Left kidney (tissue), 2 donors: Measurements from ENCODE around the gene DGCR8. TPM values are rescaled to one million over a fixed set of nuclear protein-coding genes. Genes with fewer than 3 reads are reported as not detected.

Source experiments
- DNase-seq: peaks from one replicate; pipeline ENCODE4 v3.0.0-alpha.2; 2013
- polyA plus RNA-seq: library from polyadenylated mRNA; unstranded; fragments of 120-200 nt; gene quantifications from one replicate; pipeline ENCODE4 v1.2.1, GENCODE V29; 2013; ENCODE audit not compliant: insufficient read length

Gene DGCR8
- polyA plus RNA-seq, 1 donor, result 58.0 TPM

DNA sequence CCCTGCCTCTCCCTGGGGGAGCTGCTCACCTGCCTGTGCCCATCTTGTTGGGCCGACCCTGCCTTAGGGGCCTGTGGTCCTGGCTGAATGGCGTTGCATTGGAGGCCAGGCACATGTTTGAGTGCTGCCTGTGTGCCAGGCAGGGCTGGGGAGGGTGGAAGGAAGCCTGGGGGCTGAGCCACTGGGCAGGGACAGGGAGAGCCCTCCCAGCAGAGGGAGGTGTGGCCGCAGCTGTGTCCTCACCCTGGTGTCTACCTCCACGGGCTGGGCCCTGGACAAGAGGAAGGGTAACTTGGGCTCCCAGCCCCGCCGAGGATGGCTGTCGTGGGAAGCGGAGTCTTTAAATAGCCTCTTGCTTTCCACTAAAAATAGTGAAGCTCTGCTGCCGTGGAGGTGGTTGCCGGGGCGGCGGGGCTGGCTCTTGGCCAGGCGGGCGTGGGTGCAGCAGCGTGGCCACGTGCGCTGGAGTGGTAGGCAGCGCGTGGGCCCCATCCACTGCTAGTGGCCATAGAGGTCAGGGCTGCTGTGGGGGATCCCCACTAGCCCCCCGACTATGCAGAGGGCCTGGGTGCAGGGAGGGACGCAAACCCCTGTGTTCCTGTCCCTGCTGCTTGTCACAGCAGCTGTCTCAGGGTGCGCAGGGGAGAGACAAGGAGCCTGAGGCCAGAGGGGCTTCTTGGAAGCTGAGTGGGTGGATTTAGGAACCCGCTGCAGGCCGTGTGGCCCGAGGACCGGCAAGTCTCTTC is 57.8 kb downstream of the DGCR8 start:
- no peak for DNase-seq

DNA sequence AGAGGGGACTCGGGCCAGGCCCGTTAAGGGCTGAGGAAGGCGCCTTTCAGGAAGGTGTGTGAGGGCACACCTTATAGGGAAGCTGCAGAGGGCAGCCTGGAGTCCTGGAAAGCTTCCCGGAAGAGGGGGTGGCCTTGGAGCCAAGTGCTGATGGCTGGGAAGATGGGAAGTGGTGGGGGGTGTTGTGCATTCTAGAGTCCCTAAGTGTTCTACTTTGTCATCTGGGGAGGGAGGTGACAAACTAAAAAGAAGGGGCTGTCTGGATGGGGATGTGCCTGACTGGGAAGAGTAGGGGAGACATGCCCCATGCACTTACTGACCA is 58.3 kb downstream of the DGCR8 start:
- no peak for DNase-seq

DNA sequence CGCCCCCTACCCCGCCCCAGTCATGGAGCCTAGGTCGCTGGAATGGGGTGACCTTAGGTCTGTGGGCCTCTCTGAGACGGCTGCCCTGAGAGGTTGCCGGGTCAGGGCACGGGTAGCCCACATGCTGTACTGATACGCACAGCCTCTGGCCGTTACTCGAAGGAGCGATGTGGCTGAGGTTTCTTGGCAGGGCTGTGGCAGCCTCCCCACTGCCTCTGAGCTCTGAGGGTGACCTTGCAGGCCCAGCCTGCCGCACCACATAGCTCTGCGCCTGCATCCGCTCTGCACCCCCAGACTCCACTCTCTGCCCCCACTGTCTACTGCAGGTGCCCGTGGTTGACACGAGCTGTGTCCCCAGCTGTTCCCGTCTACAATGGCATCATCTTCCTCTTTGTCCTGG is 58.8 kb downstream of the DGCR8 start:
- no peak for DNase-seq

DNA sequence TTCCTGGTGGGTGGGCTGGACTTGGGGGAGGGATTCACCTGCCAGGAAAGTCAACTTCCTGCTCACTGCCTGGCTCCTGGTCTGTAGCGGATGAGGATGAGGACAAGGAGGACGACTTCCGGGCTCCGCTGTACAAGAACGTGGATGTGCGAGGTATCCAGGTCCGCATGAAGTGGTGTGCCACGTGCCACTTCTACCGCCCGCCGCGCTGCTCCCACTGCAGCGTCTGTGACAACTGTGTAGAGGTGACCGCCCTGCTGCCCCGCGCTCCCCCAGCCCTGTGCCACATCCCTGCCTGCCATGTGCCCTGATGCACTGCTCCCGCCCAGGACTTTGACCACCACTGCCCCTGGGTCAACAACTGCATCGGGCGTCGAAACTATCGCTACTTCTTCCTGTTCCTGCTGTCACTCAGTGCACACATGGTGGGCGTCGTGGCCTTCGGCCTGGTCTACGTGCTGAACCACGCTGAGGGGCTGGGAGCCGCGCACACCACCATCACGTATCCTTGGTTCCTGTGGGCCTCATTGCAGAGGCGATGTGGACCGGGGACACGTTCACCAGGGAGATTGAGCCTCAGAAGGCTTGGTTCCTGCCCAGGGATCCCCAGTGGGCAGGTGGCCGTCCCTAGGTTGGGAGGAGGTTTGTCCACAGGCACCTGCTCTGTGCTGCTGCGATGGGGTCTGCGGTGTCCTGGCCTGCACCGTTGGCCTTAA is 59.5 kb downstream of the DGCR8 start:
- no peak for DNase-seq

DNA sequence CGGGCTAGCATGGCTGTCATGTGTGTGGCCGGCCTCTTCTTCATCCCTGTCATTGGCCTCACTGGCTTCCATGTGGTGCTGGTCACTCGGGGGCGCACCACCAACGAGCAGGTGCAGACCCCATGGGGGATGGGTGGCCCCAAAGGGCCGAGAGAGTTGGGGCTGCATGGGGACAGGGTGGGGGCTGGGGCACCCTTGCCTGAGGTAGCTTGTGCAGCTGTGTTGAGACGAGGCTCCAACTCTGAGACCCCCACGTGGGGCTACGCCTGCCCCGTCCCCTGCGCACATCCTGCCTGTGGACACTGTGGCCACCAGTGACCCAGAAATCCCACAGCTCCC is 60.0 kb downstream of the DGCR8 start:
- no peak for DNase-seq

DNA sequence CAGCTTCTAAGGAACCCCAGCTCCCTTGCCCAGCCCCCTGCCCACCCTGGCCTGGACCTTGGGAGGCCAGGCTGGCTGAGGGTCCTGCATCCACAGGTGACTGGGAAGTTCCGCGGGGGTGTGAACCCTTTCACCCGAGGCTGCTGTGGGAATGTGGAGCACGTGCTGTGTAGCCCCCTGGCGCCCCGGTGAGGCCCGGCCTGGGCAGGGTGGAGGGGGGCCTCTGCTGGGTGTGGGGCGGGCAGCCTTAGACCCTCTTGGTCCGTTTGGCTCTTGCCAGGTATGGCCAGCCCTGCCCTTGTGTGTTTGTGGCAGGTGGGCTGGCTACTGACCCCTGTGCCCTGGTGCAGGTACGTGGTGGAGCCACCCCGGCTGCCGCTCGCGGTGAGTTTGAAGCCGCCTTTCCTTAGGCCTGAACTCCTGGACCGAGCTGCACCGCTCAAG is 60.5 kb downstream of the DGCR8 start:
- no peak for DNase-seq

DNA sequence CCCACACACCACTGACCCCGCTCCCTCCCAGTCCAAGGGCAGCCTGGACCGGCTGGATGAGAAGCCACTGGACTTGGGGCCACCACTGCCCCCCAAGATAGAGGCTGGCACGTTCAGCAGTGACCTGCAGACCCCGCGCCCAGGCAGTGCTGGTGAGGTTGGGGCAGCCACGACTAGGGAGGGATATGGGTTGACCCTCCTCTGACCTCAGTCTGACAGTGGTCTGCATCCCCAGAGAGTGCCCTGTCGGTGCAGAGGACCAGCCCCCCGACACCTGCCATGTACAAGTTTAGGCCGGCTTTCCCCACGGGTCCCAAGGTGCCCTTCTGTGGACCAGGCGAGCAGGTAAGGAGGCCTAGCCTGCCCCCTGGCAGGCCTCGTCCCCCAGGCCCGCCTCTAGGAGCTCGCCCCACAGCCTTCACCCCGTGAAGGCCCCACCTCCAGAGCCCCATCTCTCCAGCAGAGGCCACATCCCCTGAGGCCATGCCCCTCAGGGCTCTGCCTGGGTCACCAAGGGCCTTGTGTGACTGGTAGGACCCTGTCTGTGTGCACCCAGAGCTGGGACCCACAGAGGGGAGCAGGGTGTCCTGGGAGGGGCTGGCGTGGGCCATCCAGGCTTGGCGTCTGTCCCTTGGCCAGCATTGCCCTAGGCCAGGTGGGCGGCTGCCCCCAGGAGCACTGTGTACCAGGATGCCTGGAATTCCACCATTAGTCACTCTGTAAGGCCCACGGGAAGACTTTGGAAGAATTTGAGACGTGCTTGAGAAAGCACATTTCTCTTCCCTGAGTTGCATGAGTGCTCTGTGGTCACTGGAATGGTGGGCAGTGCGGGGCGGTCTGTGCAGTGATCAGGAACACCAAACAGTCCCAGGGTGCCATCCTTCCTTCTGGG is 61.4 kb downstream of the DGCR8 start:
- DNase-seq, result no peak

DNA sequence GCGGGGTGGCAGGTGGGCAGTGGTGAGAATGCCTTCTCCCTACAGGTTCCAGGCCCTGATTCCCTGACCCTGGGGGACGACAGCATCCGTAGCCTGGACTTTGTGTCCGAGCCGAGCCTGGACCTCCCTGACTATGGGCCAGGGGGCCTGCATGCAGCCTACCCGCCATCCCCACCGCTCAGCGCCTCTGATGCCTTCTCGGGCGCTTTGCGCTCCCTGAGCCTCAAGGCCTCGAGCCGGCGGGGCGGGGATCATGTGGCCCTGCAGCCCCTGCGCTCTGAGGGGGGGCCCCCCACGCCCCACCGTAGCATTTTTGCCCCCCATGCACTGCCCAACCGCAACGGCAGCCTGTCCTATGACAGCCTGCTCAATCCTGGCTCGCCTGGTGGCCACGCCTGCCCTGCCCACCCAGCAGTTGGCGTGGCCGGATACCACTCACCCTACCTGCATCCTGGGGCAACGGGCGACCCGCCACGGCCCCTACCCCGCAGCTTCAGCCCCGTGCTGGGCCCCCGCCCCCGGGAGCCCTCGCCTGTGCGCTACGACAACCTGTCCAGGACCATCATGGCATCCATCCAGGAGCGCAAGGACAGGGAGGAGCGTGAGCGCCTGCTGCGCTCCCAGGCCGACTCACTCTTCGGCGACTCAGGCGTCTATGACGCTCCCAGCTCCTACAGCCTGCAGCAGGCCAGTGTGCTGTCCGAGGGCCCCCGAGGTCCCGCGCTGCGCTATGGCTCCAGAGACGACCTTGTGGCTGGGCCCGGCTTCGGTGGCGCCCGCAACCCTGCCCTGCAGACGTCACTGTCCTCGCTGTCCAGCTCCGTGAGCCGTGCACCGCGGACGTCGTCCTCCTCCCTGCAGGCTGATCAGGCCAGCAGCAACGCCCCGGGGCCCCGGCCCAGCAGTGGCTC is 62.9 kb downstream of the DGCR8 start:
- DNase-seq, result no peak

DNA sequence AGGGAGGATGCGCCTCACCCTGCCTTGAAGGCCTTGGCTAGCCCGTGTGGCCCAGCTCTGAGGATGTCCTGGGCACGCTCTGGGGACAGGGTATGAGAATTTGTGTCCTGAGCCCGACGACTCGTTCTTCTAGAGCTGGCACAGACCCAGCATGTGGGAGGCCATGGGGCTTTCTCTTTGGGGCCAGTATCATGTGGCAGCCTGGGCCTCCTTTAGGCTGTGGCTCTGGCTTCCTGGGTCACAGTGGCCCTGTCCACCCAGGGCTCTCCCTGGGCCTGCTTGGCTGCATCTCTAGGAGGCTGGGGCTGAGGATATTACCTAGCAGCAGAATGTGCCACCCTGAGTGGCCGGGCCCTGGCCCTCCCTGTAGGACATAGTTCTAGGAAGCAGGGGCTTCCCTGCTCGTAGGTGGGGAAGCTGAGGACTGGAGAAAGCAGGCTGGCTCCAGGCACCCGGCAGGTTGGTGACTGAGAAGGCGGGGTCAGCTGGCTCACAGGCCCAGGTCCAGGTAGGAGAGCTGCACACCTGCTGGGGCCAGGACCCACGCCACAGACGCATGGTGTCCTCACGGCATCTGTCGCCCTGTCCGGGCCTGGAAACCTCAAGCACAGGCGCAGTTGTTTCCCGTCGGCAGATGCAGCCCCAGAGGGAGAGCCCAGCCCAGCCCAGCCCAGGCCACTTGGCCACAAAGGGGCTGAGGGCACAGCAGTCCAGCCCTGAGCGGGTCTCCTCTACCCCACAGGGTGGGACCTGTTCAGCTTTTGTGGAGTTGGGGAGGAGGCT is 64.0 kb downstream of the DGCR8 start:
- DNase-seq, result no peak

DNA sequence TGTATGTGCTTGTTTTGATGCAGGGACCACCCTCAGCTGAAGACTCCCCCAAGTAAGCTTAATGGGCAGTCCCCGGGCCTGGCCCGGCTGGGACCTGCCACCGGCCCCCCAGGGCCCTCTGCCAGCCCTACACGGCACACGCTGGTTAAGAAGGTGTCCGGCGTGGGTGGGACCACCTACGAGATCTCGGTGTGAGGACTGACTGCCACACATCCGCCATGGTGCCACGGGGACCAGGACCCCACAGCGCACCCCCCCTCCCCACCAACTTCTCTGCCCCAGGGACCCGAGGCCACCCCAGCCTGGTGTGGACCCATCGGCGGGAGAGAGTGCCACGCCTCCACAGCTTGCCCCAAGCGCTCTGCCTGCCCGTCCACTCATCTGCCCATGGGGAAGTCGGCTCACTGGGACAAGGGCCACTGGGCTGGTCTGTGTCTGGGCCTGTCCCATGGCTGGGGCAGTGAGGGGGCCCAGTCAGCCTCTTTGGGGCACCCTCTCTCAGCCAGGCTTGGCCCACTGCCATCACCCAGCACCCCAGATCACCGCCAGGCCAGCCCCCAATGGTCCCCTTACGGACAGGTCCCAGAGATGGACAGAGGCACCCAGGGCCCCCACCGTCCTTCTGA is 65.3 kb downstream of the DGCR8 start:
- no peak for DNase-seq

DNA sequence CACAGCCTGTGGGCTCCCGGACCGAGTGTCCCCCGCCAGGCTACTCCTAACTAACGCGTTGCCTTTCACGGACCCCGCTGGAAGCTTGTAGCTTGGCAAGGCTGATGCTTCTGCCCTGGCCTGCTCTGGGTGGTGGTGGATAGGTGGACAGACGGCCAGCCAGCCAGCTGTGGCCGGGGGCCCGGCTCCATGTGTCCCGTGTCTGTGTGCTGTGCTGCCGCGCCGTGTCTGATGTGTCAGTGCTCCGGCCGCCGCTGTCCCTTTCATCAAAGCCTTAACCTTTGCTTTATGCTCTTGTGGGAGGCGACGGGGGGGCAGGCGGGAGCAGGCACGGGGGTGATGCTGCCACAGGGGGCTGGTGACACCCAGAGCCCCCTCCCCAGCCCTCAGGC is 65.8 kb downstream of the DGCR8 start:
- DNase-seq, result no peak

DNA sequence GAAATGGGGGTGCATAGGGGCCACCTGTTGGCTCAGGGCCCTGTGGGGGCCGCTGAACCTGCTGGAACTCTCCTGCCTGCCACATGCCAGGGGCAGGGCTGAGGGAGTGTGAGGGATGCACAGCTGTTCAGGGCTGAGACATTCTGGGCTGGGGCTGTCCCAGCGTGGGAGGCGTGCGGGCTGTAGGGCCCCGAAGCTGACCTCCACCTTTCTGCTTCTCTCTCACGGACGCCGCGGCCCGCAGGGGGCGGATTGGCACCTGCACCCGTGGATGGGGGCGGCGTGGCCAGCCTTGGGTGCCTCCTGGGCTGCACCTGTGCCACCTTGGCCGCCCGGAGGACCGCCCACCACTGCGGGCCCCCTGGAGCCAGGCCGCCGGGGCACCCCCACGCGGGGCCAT is 66.7 kb downstream of the DGCR8 start:
- no peak for DNase-seq

DNA sequence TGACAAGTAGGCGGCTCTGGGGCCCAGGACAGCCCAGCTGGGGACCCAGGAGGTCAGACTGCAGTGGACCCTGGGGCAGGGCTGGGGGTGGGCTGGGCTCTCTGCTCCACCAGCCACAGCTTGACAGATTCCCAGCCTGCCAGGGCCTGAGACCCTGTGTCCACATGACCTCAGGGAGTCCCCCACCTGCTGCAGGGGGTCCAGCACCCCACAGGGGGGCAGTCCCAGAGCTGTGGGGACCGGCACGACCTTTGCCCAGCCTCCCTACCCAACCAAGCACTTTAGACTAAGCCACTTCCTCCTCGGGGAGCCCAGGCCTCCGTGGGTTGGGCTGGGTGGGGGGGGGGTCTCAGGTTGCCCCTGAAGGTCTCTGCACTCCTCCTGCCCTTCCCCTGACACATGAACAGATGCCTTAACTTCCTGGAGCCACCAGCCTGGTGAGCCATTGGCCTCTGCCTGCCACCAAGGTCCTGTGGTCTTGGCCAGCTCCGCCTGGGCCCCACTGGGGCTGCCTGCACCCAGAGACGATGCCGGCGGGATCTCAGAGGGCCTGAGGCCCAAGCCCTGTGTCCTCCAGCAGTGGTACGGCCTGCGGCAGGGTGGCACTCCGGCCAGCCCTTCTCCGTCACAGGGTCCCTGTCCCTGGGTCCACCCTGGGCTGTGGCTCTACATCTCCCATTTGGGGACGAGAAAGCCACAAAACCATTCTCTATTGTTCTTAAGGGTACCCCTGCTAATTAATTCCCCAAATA is 67.4 kb downstream of the DGCR8 start:
- no peak for DNase-seq

DNA sequence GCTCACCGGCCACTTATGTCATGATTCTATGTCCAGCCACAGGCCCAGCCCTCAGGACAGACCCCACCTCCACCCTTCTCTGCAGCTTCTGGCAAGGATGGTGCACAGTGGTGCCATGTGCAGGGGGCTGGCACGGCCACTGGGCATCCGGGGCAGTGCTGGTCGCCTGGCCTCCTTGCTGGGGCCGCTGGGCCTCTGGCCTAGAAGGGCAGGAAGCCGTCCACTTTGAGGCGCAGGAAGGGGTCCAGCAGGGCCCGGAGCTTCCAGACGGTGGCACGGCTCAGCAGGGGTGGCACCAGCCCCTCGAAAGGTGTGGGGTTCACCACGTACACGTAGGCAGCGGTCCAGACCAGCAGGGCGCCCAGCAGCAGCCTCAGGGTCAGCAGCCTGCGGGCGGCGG is 68.4 kb downstream of the DGCR8 start:
- DNase-seq, result no peak

DNA sequence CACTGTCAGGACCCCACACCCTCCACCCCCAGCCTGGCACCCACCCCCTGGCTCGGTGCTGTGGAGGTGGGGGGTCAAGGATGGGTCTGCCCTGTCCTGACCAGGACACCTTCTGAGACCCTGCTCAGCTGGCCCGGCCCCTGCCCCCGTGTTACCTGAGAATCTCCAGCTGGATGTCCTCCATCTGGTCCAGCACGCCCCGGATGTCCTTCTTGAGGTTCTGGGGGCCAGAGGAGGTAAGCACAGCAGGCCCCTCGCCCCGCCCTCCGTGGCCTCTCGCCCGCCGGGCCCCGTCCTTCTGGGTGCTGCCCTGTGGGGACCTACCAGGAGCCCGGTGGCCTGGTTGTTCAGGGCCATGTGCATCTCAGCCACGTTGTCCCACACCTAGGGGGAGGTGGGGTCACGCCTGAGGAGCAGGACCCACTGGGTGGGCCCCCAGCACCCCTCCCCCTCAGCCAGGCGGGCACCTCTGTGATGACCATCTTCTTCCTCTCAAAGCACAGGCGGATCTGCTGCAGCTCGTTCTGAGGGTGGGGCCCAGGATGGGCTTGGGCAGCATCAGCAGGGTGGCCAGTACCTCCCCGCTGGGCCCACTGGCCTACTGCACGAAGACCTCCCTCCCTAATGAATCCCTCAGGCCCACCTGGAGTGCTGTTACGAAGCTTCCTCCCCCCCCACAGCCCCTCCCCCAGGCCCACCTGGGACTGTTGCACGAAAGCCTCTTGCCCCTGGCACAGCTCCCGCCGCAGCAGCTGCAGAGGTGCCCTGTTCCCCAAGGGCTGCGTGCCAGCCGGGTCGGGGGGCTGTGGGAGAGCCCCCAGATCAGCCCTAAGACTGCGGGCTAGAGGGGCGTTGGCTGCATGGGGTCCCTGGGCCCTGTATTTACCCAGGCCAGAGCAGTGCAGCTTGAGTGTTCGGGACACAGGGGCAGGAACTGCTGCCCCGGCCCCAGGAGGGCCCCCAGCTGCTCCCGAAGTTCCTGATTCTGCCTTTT is 69.5 kb downstream of the DGCR8 start:
- DNase-seq, result no peak

DNA sequence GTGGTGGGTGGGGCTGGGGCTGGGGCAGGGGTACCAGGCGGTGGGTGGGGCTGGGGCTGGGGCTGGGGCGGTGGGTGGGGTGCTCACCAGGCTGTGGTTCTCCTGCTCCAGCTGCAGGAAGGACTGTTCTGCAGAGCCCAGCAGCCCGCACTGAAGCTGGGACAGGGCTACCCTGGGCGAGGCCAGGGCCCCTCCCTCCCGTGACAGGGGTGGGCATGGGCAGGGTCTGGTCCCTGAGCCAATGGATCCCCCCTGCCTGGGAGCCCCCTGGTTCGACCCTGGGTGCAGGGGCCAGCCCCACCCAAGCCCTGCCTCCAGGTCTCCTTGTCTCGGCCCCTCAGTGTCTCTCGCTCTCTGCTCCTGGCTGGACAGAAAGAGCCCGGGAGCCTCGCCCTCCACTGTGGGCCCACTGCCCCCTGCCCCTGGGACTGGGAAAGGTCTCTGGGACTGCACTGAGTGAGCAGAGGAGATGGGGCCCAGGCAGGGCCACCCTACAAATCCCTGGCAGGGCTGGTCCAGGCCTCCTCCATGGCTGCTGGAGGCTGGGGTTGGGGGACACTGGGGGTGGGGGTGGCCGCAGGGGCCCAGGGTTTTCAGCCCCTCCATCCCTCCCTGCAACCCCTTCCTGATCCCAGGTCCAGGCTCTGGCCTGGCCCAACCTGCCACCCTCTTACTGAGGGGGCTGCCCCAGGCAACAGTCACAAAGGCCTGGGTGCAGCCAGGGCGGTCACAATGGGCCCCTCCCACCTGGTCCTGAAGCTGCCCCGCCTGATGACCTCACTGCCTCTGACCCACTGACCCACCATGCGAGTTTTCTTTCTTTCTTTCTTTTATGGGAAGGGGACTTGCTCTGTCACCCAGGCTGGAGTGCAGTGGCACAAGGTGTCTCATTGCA is 70.6 kb downstream of the DGCR8 start, which contains the start of gene CCDC188:
CCDC188 (minus strand) TSS at position 675 of the 895 bp plus-strand sequence; CDS start at position 606, 69 bp downstream.
- no peak for DNase-seq

DNA sequence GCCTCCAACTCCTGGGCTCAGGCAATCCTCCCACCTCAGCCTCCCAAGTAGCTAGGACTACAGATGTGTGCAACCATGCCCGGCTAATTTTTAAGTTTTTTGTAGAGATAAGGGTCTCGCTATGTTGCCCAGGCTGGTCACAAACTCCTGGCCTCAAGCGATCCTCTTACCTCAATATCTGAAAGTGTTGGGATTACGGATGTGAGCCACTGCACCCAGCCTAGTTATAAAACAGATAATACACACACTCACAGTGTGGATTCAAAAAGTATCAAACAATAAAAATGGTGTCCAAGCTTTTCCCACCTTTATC is 71.2 kb downstream of the DGCR8 start:
- no peak for DNase-seq

DNA sequence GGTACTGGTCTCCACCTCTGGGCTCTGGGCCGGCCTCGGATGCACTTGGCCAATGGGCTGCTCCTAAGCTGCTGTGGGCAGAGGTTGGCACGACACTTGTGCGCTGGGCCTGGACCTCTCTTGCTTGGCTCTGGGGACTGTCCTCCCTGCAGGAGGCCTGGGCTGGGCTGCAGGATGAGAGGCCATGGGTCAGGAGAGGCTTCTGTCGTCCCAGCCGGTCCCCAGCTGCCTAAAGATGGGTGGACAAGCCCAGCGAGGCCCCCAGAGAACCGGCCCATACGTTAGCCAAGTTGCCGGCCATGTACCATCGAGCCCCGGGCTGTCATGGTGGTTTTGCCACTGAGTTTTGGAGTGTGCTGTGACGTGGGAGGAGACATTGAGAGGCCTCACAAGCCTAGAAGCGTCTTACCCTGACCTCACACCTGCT is 72.4 kb downstream of the DGCR8 start:
- no peak for DNase-seq
